NCI-H524 (cell line): ENCODE data around the gene PANK4.
"Not testable (repeated sequence)": the region's sequence is repeated elsewhere in the genome, so short reads cannot be mapped to it uniquely, and the experiment has no call there.

ENCODE experiments used
- DNase-seq, 2 experiments: peaks; one replicate each; lab custom pipeline; 2025; lab: John Stamatoyannopoulos, UW

Gene PANK4

DNA sequence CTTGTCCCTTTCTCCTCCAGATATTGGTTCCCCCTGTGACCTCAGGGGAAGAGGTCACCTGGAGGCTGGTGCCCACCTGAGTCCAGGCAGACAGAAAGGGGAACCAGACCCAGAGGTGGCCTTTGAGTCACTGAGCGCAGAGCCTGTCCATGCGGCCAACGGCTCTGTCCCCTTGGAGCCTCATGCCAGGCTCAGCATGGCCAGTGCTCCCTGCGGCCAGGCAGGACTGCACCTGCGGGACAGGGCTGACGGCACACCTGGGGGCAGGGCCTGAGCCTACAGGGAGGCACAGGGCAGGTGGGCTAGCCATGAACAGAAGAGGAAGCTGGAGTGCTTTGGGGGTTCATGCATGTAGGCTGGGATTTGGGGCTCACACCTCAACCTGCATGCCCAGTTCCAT, 32.5 kb upstream of the PANK4 start:
- DNase-seq: no peak

DNA sequence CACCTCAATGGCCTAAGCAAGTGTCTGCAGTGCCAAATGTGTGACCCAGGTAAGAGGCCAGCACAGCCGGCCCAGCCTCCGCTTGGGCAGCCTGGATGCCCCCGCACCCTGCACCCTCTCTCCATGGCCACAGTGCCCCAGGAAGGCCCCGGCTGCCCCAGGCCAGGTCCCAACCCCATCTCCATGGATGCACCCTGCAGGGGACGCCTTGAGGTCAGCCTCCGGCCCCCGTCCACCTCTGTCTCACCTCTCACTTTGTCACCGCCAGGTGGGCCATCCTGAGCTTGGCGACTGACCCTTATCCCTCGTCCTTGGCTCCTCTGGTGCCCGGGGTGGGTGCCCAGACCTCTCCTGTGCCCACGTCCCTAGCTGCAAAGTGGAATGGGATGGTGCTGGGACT, 32.0 kb upstream of the PANK4 start:
- DNase-seq: no peak

DNA sequence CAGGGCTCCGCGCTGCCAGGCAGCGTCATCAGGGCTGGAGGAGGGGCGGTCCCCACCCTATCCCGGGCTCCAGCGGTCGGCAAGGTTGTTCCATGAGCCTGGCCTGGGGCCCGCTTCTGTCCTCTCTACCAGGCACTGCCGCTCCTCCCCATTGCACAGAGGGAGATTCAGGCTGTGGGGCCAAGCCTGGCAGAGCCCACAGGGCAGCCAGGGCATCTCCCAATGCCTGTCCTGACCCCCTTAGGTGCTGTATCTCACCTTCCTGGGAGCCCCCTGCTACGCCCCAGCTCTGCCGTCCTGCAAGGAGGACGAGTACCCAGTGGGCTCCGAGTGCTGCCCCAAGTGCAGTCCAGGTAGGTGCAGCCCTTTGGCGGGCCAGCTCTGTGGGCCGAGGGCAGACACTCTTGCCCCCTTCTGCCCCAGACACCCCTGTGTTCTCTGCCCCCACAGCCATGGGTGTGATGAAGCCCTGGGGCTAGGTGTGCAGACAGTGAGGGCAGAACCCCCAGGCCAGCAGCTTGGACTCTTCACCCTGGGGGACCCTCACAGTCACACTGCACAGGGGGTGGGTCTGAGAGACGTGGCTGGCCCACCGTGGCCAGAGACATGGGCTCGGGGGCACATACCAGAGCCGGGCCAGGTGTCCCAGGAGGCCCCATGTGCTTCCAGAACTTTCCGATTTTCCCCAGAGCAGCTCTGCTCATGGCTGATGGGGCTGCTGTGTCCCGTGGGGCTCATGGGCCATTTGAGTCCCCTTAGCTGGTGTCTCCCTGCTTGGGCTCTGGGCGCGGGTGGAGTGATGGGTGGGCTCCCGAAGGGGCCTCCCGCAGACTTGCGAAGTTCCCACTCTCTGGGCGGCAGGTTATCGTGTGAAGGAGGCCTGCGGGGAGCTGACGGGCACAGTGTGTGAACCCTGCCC, 31.3 kb upstream of the PANK4 start:
- DNase-seq: no peak

DNA sequence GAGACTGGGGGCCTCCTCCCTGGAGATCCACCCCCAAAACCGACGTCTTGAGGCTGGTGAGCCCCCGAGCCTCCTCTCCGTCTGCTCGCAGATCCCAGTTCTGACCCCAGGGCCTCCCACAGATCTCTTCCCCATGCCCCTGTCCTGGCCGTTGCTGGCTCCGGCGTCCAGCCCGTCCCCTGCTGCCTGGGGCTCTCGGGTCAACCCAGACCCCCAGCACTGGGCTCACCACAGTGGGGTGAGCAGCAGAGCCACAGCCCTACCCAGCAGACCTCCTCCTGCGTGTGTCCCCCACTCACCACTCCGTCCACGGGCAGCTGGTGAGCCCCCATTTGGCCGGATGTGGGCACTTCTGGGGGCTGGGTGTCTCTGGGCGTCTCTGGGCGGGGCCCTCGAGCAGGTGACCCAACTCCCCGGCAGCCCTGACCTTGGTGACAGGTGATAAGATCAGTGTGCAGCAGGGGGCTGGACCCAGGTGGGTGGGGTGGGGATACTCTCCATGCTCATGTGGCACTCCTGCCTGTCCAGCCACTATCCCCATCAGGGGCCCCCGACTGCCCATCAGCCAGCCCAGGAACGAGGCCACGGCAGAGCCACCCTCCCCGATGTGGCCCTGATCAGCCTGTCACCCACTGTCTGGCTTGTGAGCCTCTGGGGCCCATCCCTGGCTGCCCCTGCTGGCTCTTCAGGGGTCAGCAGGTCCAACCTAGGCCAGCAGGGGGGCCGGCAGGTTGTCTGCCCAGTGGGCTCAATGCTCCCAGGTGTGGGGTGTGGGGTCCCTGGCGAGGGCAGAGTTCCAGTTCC, 30.5 kb upstream of the PANK4 start:
- no peak for DNase-seq

DNA sequence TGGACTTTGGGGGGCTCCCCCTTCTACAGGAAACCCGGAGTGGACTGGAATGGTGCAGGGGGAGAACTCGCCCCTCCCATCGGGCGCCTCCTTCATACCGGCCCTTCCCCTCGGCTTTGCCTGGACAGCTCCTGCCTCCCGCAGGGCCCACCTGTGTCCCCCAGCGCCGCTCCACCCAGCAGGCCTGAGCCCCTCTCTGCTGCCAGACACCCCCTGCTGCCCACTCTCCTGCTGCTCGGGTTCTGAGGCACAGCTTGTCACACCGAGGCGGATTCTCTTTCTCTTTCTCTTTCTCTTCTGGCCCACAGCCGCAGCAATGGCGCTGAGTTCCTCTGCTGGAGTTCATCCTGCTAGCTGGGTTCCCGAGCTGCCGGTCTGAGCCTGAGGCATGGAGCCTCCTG, 29.9 kb upstream of the PANK4 start, which contains the start of gene TNFRSF14:
TSS of gene TNFRSF14 (plus strand) at position 95 of the 401 bp plus-strand sequence. CDS start at position 389, 294 bp downstream.
- DNase-seq: peak in 1 of 2 experiments; percentile 25

DNA sequence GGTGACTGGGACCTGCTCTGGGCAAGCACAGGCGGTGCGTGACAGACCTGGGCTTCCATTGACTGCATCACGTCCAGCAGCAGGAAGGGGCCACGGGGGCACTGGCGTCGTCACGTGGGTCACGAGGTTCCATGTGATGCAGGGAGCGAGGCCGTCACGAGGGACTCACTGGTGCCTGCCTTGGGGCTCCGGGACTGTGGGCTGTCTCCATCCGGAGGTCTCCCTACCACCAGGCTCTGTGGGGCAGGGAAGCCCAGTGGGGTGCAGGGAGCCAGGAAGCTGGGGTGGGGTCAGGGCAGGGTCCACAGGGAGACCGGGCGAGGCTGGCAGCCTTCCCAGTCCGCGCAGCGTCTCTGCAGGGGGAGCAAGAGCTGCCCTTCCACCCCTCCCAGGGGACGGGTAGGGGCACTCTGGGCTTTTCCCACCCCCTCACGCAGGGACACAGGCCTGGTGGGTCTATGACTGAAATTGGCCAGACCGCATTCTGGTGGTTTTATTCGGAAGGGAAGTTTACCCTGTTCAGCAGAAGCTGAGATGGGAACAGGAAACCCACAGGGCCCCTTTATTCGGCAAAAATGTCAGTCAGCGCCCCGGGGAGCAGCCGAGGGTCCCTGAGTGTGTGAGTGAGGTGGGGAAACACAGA, 29.4 kb upstream of the PANK4 start:
- DNase-seq: no peak

DNA sequence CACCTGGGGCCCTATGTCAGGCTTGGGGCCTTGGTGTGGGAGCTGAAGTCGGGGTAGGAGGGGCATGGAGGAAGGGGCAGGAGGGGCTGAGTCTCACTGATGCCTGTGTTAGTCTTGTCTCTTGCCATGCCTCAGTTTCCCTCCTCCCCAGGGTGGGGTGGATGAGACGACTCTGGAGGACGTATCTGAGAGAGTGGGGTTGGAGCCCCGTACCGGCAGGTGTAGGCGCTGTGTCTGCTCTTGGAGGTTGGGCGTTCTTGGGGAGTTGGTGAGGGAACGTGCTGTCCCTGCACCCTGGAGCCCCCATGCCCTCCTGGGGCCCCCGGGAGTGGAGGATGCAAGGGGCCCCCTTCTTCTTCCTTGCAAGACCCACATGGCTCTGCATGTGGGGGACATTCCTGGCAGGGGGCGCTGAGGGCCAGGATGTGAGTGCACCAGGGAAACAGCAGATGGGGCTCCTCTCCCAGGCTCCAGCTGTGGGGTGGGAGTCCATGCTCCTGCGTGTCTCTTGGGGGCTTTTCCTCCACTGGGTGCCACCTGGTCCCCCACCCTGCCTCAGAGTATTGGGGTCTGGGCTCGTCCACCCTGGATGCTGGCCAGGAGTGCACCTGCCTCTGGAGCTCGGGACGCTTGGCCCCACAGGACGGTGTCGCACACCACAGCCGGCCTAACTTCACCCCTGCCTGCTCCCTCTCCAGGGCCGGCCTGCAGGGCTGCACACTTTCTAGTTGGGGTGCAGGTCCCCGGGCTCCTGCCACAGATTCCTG, 28.4 kb upstream of the PANK4 start:
- DNase-seq: peak; percentile 16 to 49

DNA sequence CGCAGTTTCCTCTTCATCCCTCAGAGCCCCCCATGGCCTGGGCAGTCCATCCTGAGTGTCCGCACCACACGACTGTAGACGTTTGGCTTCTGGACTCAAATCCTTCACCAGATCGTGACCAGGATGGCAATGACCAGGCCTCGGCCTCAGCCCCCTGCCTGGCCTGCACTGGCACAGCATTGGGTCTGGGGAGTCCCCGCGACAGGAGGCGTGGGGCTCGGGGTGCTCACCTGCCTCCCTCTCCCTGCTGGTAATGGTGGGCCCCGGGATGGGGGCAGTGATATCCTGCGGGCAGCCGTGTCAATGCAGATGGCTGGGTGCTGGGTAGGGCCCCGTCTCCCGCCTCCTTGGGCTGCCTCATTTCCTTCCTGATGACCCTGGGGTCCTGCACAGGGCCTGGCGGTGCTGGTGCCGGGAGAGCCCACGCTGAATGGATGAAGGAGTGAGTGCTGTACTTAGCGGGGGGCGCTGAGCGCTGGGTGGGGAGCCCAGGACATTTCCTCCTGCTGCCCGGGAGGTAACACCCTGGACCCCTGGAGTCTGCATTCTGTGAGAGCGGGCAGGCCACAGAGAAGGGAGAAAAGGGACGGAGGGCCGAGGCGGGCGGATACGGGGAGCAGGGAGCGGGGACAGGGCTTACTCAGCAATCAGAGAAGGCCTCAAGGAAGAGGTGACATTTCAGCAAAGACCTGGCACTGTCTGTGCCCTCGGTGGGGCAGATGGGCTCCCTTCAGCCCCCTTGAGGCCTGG, 27.6 kb upstream of the PANK4 start:
- no peak for DNase-seq

DNA sequence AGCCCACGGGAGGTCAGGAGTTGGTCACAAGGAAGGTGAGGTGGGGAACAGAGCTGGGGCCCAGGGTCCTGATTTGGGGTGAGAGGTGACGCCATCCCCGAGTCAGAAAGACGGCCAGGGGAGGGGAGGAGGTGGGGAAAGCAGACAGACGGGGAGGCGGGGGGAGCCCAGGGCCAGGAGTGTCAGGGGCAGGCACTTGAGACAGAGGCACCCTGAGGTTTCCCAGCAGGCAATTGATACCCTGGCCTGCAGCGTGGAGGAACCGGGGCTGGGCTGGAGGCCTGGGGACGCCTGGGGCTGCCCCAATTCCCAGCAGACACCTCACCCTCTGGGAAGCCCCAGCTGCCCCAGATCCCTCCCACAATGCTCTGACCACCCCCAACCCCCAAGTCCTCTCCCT, 26.7 kb upstream of the PANK4 start:
- not testable (repeated sequence) for DNase-seq

DNA sequence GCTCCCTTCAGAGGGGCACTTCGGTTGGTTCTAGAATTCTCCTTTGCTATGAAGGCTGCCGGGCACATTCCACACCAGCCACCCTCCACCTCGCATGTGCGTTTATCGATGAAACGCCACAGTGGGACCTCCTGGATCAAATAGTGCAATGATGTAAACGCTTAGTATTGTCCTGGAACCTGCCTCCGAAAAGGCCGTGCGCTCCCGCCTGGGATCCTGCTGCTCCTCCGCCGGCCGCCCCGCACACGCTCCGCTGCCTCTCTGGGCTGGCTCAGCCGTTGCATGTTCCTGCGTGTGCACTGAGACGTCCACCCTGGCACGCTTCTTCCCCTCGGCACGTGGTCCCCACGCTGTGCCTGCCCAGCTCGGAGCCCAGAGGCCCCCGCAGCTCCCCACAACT, 25.8 kb upstream of the PANK4 start:
- DNase-seq: no peak

DNA sequence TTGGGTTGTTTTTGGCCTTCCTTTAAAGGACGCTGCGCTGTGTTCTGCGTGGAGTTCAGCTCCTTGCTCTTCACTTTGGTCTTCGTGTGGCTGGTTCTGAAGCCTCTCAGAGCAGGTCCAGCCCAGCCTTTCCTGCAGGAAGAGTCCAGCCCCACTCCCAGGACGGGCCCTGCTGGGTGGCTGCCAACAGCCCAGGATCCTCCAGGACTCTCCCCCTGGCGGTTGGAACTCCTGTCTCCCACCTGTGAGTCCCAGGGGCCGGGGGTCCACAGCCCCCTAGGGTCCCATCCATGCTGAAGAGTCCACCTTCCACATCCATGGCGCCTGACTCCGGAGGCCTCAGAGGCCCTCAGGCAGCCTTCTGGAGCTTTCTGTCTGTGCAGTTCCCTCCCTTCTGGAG, 25.1 kb upstream of the PANK4 start:
- DNase-seq: not testable (repeated sequence)

DNA sequence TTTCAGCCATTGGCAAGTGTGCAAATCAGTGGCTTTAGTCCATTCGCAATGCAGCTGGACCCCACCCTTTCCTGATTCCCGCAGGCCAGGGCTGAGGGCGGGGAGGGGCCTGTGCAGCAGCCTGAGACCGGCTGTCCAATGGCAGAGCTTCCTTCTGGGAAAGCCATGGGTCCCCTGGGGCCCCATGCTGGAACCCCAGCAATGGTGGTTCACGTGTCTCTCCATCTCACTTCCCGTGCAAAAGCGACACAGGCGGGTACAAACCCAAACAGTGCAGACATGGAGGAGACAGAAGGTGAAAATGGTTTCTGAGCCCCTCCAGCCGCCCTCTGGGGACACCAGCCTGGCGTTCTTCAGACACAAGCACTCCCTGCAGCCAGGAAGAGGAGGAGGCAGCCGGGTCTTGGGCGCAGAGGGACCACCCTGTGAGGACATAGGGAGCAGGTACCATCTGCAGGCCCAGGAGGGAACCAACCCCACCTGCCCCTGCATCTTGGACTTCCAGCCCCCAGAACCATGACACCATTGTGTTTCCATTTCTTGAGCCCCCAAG, 24.0 kb upstream of the PANK4 start:
- DNase-seq: not testable (repeated sequence)

DNA sequence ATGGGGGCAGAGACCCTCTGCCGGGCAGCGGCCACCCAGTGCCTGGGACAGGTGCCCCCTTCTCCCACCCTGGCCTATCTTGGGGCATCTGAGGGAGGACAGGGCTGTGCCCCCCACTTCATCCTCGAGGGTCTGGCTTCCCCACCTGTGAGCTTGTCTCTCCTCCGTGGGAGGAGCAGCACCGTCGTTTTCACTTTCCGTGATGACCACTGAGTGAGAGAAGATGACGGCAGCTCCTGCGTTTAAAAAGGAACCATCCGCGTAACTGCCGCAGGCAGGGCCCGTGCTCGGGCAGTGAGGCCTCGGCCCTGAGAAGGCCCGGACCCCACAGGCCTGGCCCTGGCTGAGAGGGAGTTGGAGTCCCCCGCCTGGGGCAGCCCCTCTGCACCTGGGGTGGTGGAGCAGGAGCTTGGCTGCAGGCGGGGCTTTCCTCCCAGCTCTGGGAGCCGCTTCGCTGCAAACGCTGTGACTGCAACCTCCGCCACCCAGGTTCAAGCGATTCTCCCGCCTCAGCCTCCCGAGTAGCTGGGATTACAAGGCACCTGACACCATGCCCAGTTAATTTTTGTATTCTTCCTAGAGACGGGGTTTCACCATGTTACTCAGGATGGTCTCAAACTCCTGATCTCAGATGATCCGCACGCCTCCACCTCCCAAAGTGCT, 23.1 kb upstream of the PANK4 start:
- DNase-seq: not testable (repeated sequence)

DNA sequence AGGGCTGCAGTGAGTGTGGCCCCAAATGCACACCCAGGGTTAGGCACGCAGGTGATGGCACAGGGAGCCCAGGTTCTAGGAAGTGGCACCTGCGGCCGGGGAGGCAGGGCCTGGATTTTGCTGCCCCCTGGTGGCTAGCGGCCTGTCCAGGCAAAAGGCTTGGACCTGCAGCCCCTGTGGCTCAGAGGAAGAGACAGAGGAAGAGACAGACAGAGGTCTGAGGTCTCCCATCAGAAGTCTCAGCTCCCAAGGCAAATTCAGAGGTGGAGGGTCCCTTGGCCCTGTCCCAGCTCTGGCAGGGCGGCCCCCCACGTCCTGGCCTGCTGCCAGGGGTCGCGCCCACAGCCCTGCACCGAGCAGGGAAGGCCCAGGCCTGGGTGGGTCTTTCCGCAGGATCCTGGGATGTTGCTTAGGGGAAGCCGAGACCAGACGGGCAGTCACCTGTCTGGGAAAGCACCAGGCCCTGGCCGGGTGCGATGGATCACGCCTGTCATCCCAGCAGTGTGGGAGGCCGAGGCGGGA, 21.7 kb upstream of the PANK4 start:
- peak; percentile 27 to 57 for DNase-seq

DNA sequence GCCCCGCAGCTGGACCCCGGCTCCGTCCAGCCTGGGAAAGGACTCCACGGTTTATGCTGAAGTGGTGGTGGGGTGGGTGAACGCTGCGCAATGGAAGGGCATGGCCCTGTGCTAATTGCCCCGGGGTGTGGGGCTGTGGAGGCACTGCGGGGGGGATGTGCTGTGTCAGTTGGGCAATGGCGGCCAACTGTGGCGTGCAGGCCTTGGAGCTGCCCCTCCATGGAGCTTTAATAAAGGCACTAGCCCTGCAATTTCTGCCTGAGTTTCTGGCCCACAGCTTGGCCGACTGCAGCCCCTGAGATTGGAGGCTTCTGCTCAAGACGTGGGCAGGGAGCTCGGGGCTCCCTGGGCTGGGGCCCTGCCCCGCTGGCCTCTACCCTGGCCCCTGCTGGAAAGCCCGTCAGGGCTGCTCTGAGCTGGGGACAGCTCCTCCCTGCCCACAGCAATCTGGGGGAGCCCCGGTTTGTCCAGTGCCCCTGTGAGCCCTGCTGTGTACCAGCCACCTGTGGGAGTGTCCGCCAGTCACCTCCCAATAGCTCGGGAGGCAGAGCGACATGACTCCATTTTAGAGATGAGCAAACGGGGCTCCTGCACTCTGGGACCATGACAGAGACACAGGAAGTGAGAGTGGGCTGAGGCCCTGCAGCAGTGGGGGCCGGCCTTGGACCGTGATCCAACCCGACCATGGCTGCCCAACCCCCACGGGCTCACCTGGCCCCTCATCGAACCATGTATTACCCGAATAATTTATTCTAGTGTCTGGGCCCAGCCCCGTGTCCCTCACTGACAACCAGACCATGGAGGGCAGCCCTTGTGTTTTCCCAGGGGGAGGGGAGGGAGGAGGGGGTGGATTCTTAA, 21.0 kb upstream of the PANK4 start:
- no peak for DNase-seq

DNA sequence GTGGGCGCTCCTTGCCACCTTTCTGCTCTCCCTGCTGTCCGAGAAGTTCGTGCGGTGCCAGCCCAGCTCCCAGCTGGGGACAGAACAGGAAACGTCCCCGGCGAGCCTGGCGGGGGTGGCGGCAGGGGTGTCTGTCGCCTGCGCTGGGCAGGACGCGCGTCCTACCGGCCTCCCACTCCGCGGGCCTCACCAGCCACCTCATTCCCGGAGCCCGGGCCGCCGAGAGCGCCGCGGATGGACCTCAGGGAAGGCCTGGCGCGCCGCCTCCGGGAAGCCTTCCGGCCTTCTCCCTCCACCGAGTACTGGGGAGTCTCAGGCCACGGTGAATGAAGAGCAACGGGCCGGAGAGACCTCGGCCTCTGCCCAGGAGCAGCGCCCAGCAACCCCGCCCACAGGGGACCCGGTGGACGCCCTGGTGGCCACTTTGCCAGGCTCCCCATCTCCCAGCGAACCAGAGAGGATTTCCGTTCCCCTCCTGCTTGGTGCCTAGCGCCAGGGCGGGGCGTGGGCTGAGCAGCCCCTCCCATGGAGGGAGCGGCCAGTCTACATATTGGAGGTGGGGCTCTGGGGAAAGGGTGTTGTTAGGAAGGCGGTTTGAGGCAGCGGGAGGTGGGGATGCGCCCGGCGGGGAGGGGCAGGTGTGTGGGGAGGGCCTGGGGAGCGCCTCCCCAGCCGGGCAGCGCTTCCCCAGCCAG, 20.3 kb upstream of the PANK4 start:
- peak; percentile 48 to 77 for DNase-seq

DNA sequence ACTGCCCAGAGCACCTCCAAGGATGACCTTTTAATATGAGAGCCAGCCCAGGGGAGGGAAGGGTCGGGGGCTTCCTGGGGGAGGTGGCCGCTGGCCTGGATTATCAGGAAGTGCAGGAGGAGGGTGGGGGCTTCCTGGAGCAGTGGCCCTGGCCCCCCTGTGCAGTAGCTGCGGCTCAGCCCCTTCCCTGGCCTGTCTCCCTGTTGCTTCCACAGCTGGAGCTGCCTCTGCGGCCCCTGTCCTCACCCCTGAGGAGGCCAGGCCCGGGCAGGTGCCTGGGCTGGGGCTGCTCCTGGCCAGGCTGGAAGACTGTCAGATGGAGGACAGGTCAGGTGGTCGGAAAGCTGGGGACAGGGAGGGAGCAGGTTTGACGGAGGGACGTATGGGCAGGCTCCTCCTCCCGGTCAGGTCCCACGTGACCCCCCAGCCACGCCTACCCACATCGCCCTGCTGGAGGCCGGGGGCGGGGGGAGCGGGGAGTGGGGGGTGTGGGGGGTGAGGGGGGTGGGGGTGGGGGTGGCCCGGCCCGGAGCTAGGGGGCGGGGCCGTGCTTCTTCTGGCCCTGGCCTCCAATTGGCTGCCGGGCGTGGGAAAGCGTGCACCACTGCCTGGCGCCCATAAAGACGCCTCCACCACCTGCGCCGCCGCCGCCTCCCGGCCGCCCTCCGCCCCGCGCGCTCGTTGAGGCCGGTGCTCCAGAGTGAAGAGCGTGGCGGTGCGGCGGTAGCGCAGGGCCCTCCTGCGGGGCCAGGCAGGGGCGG, 19.5 kb upstream of the PANK4 start:
- peak; percentile 76 to 86 for DNase-seq
